ENCODE measurements around the gene CA7.
"Not testable (repeated sequence)": the region's sequence is repeated elsewhere in the genome, so short reads cannot be mapped to it uniquely, and the experiment has no call there.

- not testable (repeated sequence) for TF ChIP-seq POLR2AphosphoS5 (IDR thresholded peaks at IDR 0.05; ENCODE audit: borderline replicate concordance, low read depth, low read length); EZH2 (IDR thresholded peaks at IDR 0.05); FOXP2 (optimal IDR thresholded peaks at IDR 0.05; ENCODE audit: control extremely low read depth, extremely low read length, insufficient read depth)
Measured at GRCh38 chr16:66871363-66871762, 27.1 kb downstream of the CA7 start.

Data from SK-N-MC (cell line).